Prostate gland (tissue), 2 donors: Measurements from ENCODE around the gene NR1D2. TPM values are rescaled to one million over a fixed set of nuclear protein-coding genes. Genes with fewer than 3 reads are reported as not detected.

Source experiments
- DNase-seq: peaks from one replicate; pipeline ENCODE4 v3.0.0-alpha.2; 2019; ENCODE audit warnings: low spot score
- H3K27ac ChIP-seq, 2 donors: fragments of 200-600 bp; sonication (generic); 2 replicates each; pipeline ENCODE4 v1.5.1; 2017 to 2019
- H3K27me3 ChIP-seq: fragments of 200-600 bp; sonication (generic); replicated peaks from 2 replicates; pipeline ENCODE4 v1.5.1; 2019; ENCODE audit not compliant: insufficient read depth
- H3K36me3 ChIP-seq, 2 donors: fragments of 200-600 bp; sonication (generic); 1 replicate in 1 of 2; 2 replicates in 1 of 2; pipeline versions ENCODE4 v1.5.1 to v1.8.1; 2017 to 2019
- H3K4me1 ChIP-seq: fragments of 200-600 bp; sonication (generic); replicated peaks from 2 replicates; pipeline ENCODE4 v1.5.1; 2019
- H3K4me3 ChIP-seq, 2 donors: fragments of 200-600 bp; sonication (generic); 2 replicates each; pipeline ENCODE4 v1.5.1; 2017 to 2019
- H3K9me3 ChIP-seq: fragments of 200-600 bp; sonication (generic); 2 replicates; pipeline ENCODE4 v1.5.1; 2017
- CTCF ChIP-seq, 4 experiments: fragments of 200-600 bp in 2 of 4; fragments of 450-650 bp in 2 of 4; sonication (generic) in 2 of 4; IDR thresholded peaks; 1 replicate in 3 of 4; 2 replicates in 1 of 4; pipeline ENCODE4 v1.5.1; 2016 to 2019; ENCODE audit warnings: antibody characterized with exemption in 4 of 4, mild to moderate bottlenecking in 2 of 4, moderate library complexity in 2 of 4
- POLR2A ChIP-seq: fragments of 450-650 bp; IDR thresholded peaks from one replicate; pipeline ENCODE4 v1.6.1; 2016; ENCODE audit warnings: antibody characterized with exemption, mild to moderate bottlenecking
- POLR2AphosphoS5 ChIP-seq: sonication (generic); formaldehyde crosslinking; IDR thresholded peaks from one replicate; pipeline ENCODE4 v1.6.1; 2017; ENCODE audit warnings: antibody characterized with exemption
- WGBS: methylation state at CpG from one replicate; pipeline ENCODE4 v1.1.5; 2018; 5-methylcytosine and 5-hydroxymethylcytosine counted together
- intact Hi-C: fragments of 100-400 bp; cut with DNase I; formaldehyde crosslinking; loops from one replicate; pipeline ENCODE4 v1.14.2; 2022
- total RNA-seq, 2 donors: library from RNA; depleted of rRNA; stranded (reverse); fragments of >200 nt; gene quantifications; one replicate each; pipeline ENCODE4 v1.1.0, GENCODE V29; 2016

The NR1D2 gene
- total RNA-seq, 2 donors from 2014 or later, result 39.8 to 48.9 TPM

- intact Hi-C loops, result no loop called here
- peaks cover 8% of the 10 kb centered on the region for H3K4me1 ChIP-seq
- TF ChIP-seq POLR2AphosphoS5 (peak; percentile 52), CTCF (IDR thresholded peaks at IDR 0.05) (peak in 1 of 4 experiments; percentile 37), POLR2A (peak; percentile 73)
Observed at GRCh38 chr3:23945913-23946687, 1.0 kb downstream of the NR1D2 start.

DNA sequence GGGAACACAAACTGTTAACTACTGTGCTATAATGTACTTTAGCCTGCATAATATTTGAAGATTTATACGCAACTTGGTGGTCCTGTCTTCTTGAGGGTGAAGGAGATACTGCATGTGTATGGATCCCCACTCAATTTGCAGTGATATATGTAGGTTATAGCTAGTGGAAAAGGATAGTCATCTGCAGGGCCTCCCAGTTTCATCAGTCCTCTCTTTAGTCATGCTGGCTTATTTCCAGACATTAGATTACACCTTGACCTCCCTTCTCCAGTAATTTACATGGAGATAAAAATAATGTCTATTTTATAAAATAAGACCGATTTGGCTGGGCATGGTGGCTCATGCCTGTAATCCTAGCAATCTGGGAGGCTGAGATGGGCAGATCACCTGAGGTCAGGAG is 3.7 kb downstream of the NR1D2 start:
- no peak for DNase-seq
- no peak overlapping the region for H3K27ac ChIP-seq
- intact Hi-C loops, result no loop called here
- no peak for TF ChIP-seq POLR2A
- TF ChIP-seq CTCF (IDR thresholded peaks at IDR 0.05), result no peak
- no peak for TF ChIP-seq POLR2AphosphoS5
- H3K4me3 ChIP-seq, result no peak overlapping the region
- H3K9me3 ChIP-seq, result no peaks in the 10 kb centered on the region
- peaks cover 8% of the 10 kb centered on the region for H3K4me1 ChIP-seq
- no peaks in the 10 kb centered on the region for H3K27me3 ChIP-seq
- no peaks in the 10 kb centered on the region for H3K36me3 ChIP-seq
- 77% methylated on average over 2 of the region's 2 CpGs for WGBS

More at GRCh38 chr3:23945913-23946687, 1.0 kb downstream of the NR1D2 start:
- H3K27me3 ChIP-seq, result no peaks in the 10 kb centered on the region
- H3K36me3 ChIP-seq, result no peaks in the 10 kb centered on the region
- under 1% methylated on average over 56 of the region's 87 CpGs for WGBS
- peak overlapping the region; percentile 89 to 99 for H3K27ac ChIP-seq
- H3K4me3 ChIP-seq, result peak overlapping the region; percentile 72 to 82
- peak; percentile 98 for DNase-seq
- no peaks in the 10 kb centered on the region for H3K9me3 ChIP-seq

GRCh38 chr3:23949784-23950183 is 4.7 kb downstream of the NR1D2 start:
- peak overlapping the region; percentile 11 to 16 for H3K27ac ChIP-seq
- no peak for DNase-seq
- no peaks in the 10 kb centered on the region for H3K36me3 ChIP-seq
- no peak overlapping the region for H3K4me3 ChIP-seq
- peaks cover 8% of the 10 kb centered on the region for H3K4me1 ChIP-seq
- no peaks in the 10 kb centered on the region for H3K27me3 ChIP-seq
- intact Hi-C loops, result no loop called here
- H3K9me3 ChIP-seq, result no peaks in the 10 kb centered on the region
- TF ChIP-seq CTCF (IDR thresholded peaks at IDR 0.05), result no peak
- no peak for TF ChIP-seq POLR2AphosphoS5
- TF ChIP-seq POLR2A, result no peak

DNA sequence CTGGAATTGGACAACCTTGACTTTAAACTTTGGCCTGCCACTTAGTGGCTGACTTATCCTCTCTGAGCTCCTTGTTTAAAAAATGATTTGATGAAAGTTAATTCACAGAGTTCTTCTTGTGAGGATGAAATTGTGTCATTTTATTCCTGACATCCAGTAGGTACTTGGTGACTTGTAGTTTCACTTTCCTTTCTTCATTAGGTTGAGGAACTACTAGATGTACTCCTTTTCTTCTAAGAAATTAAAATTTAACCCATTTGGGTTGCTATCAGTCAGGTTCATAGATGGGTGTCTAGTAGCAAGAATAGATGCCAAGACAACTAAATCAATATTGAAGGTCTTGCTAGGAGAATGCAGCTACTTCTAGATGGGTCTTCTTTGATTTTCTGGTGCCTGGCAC is 5.2 kb downstream of the NR1D2 start:
- Histone ChIP-seq H3K36me3 (no peaks in the 10 kb centered on the region), H3K9me3 (no peaks in the 10 kb centered on the region), H3K4me3 (no peak overlapping the region), H3K4me1 (peaks cover 8% of the 10 kb centered on the region), H3K27me3 (no peaks in the 10 kb centered on the region), H3K27ac (peak overlapping the region; percentile 11 to 16)
- DNase-seq, result no peak
- TF ChIP-seq POLR2A, result no peak
- intact Hi-C loops, result no loop called here

- H3K4me1 ChIP-seq, result no peaks in the 10 kb centered on the region
- DNase-seq, result no peak
- TF ChIP-seq CTCF (IDR thresholded peaks at IDR 0.05), result no peak
- TF ChIP-seq POLR2AphosphoS5, result no peak
- TF ChIP-seq POLR2A, result no peak
- H3K4me3 ChIP-seq, result no peak overlapping the region
- no peak overlapping the region for H3K27ac ChIP-seq
- H3K36me3 ChIP-seq, result no peaks in the 10 kb centered on the region
- no peaks in the 10 kb centered on the region for H3K9me3 ChIP-seq
- intact Hi-C loops, result no loop called here
- 84% methylated on average over 4 of the region's 4 CpGs for WGBS
- H3K27me3 ChIP-seq, result no peaks in the 10 kb centered on the region
Observed at GRCh38 chr3:23952646-23953045, 7.6 kb downstream of the NR1D2 start.
